ENCODE data around the gene OGFOD2.

The OGFOD2 gene

GRCh38 chr12:122963941-122964265 lies 11.1 kb upstream of the OGFOD2 start:
- ATAC-seq: no peak
- H3K27me3 Mint-ChIP-seq: no peaks in the 10 kb centered on the region
- H3K4me3 Mint-ChIP-seq: no peak overlapping the region
- no peak for DNase-seq
- no peaks in the 10 kb centered on the region for H3K36me3 Mint-ChIP-seq (ENCODE audit: low read depth)
- H3K9me3 Mint-ChIP-seq: no peaks in the 10 kb centered on the region
- no peak overlapping the region for H3K27ac Mint-ChIP-seq
- peaks cover 4% of the 10 kb centered on the region for H3K4me1 Mint-ChIP-seq

DNA sequence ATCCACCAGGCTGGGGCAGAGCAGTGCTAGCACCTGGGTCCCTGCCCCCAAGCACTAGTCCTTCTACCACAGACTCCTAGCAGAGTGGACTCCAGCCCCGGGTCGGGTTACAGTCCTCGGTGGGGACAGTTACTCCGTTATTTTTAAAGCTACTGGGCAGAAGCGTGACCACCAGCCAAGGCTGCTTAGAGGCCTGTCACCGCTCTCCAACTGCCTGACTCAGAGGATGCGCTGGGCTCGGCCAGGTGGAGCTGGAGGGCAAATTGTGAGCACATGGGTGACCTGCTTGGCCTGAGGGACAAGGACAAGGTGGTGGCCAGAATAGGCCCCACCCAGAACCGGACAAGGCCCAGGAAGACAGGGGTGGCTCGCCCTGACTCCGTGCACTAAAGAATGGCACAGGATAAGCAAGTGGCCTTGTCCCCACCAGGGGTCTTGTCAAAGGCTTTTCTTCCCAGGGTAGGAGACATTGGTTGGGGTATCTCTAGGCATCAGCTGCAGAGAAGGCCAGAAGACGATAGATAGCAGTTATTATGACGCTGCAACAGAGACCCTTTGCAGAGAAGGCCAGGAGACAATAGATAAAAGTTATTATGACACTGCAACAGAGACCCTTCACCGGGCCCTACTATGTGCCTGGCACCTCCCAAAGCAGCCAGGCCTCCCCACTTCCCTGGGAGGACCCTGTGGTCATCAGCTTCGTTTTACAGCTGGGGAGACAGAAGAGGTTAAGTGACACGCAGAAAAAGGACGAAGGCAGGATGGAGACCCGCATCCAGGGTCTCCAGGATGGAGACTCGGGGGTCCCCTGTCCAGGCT lies 10.4 kb upstream of the OGFOD2 start:
- H3K36me3 Mint-ChIP-seq (ENCODE audit: low read depth): no peaks in the 10 kb centered on the region
- peaks cover 4% of the 10 kb centered on the region for H3K4me1 Mint-ChIP-seq
- DNase-seq (no peak), ATAC-seq (no peak)
- H3K27me3 Mint-ChIP-seq: no peaks in the 10 kb centered on the region
- peak overlapping the region; percentile 60 for H3K4me3 Mint-ChIP-seq
- no peaks in the 10 kb centered on the region for H3K9me3 Mint-ChIP-seq
- H3K27ac Mint-ChIP-seq: no peak overlapping the region

GRCh38 chr12:122965321-122965751 lies 9.7 kb upstream of the OGFOD2 start:
- no peaks in the 10 kb centered on the region for H3K9me3 Mint-ChIP-seq
- no peak overlapping the region for H3K27ac Mint-ChIP-seq
- no peaks in the 10 kb centered on the region for H3K36me3 Mint-ChIP-seq (ENCODE audit: low read depth)
- H3K4me3 Mint-ChIP-seq: peak overlapping the region; percentile 26
- no peaks in the 10 kb centered on the region for H3K27me3 Mint-ChIP-seq
- peaks cover 4% of the 10 kb centered on the region for H3K4me1 Mint-ChIP-seq
- ATAC-seq (no peak), DNase-seq (no peak)

- H3K36me3 Mint-ChIP-seq (ENCODE audit: low read depth): no peaks in the 10 kb centered on the region
- DNase-seq (peak; percentile 94), ATAC-seq (peak; percentile 96)
- no peak within 1 kb of the TSS for H3K27ac Mint-ChIP-seq
- H3K4me3 Mint-ChIP-seq: peak within 1 kb of the TSS; percentile 54
- H3K4me1 Mint-ChIP-seq: peaks cover 4% of the 10 kb centered on the region
- no peaks in the 10 kb centered on the region for H3K27me3 Mint-ChIP-seq
- H3K9me3 Mint-ChIP-seq: no peaks in the 10 kb centered on the region
These were observed 8.9 kb upstream of the OGFOD2 start, which contains the start of gene ABCB9 for GRCh38 chr12:122965851-122966742. ABCB9 (minus strand) TSS chr12:122966463; CDS start chr12:122960235, 6,228 bp downstream.

GRCh38 chr12:122966743-122967550 lies 8.1 kb upstream of the OGFOD2 start:
- no peak overlapping the region for H3K27ac Mint-ChIP-seq

DNA sequence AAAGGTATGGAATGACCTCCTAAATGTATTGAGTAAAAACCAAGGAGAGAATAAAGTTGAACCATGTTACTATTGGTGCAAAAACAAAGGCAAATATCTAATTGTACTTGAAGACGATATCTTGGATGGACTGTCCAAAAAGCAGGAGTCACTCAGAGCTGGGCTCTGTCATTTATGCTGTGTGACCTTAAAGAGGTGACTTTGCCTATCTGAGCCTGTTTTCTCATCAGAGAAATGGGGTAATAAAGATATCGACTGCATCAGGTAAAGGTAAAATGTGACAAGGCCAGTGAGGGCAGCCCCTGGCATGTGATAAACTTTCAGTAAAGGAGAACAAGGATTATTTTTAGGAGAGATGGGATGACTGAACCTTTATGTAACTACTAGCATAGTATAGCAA lies 6.9 kb upstream of the OGFOD2 start:
- DNase-seq (no peak), ATAC-seq (no peak)
- no peak overlapping the region for H3K27ac Mint-ChIP-seq
- no peaks in the 10 kb centered on the region for H3K9me3 Mint-ChIP-seq
- H3K36me3 Mint-ChIP-seq (ENCODE audit: low read depth): no peaks in the 10 kb centered on the region
- peaks cover 5% of the 10 kb centered on the region for H3K4me1 Mint-ChIP-seq
- H3K4me3 Mint-ChIP-seq: no peak overlapping the region
- H3K27me3 Mint-ChIP-seq: no peaks in the 10 kb centered on the region

More at GRCh38 chr12:122966743-122967550, 8.1 kb upstream of the OGFOD2 start:
- DNase-seq (no peak), ATAC-seq (no peak)
- no peaks in the 10 kb centered on the region for H3K9me3 Mint-ChIP-seq
- peaks cover 4% of the 10 kb centered on the region for H3K4me1 Mint-ChIP-seq
- no peaks in the 10 kb centered on the region for H3K27me3 Mint-ChIP-seq
- no peaks in the 10 kb centered on the region for H3K36me3 Mint-ChIP-seq (ENCODE audit: low read depth)
- H3K4me3 Mint-ChIP-seq: no peak overlapping the region

- no peak overlapping the region for H3K4me3 Mint-ChIP-seq
- no peaks in the 10 kb centered on the region for H3K9me3 Mint-ChIP-seq
- DNase-seq (no peak), ATAC-seq (no peak)
- peaks cover 14% of the 10 kb centered on the region for H3K4me1 Mint-ChIP-seq
- no peak overlapping the region for H3K27ac Mint-ChIP-seq
- peaks cover 2% of the 10 kb centered on the region for H3K27me3 Mint-ChIP-seq
- H3K36me3 Mint-ChIP-seq (ENCODE audit: low read depth): peaks cover 2% of the 10 kb centered on the region
These were observed 5.4 kb upstream of the OGFOD2 start for GRCh38 chr12:122969676-122970075.

DNA sequence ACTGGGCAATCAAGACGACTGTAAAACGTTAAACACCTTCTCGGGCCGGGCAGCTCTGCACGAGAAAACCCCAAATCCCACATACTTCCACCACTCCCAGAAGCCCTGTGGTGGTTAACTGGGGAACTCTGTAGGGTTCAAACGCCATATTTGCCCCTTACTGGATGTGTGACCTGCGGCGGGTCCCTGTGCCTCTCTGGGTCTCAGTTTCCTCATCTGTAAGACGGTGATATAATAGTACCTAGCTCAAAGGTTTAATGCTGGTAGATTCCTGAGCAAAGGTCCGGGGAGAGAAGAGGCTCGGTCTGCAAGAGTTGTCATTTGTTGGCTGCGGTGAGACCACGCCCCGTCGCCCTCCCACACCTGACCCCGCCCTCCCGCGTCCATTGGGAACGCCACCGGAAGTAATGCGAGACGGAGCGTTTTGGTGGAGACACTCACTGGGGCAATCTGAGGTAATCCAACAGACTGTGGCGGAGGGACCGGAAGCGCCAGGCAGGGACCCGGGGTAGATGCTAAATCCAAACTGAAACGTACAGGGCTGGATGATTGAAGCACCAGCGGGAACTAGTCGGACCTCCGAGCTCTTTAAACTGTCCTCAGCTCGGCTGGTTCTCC lies 661 bp upstream of the OGFOD2 start:
- peaks cover 2% of the 10 kb centered on the region for H3K27me3 Mint-ChIP-seq
- peak; percentile 99 for DNase-seq
- H3K4me3 Mint-ChIP-seq: peak overlapping the region; percentile 95
- H3K36me3 Mint-ChIP-seq (ENCODE audit: low read depth): peaks cover 2% of the 10 kb centered on the region
- peaks cover 33% of the 10 kb centered on the region for H3K4me1 Mint-ChIP-seq
- H3K9me3 Mint-ChIP-seq: no peaks in the 10 kb centered on the region
- peak overlapping the region; percentile 99 for H3K27ac Mint-ChIP-seq
- peak; percentile 90 for ATAC-seq

DNA sequence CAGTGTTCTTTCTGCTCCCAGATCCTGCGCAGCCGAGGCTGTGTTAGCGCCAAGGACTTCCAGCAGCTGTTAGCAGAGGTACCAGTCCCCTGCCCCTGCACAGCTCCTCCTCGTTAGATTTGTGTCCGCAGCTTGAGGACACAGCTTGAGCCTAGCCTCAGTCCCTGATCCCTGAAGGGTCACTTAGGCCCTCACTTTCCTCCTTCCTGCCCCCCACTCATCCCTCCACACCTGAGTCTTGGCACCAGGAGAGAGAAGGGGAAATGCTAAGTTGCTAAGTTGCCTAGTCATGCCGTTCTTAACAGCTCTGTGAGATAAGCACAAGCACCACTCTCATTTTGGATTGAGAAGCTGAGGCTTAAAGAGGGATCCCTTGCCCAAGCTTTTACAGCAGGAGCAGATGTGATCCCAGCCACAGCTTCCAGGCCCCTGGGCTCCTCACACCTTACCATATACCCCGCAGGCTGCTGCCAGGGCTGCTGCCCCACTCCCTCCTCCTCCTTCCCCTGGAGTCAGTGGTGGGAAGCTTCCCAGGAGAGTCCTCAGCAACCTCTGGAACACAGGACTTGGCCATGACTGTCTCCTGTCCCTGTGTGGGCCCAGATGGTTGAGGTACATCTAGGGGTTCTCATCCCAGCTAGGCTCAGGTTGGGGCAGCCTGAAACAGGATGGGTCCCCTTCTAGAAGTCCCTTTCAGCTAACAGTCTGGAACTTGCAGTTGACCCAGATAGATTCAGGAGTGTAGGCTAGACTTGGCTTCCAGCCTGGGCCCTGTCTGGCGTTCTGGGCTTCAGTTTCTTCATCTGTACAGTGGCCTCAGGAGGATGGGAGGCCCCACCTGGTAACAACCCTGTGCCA lies 975 bp downstream of the OGFOD2 start:
- DNase-seq (no peak), ATAC-seq (no peak)
- Mint-ChIP-seq H3K27ac (peak overlapping the region; percentile 99), H3K27me3 (peaks cover 2% of the 10 kb centered on the region), H3K36me3 (ENCODE audit: low read depth) (peaks cover 4% of the 10 kb centered on the region), H3K4me3 (peak overlapping the region; percentile 95), H3K4me1 (peaks cover 41% of the 10 kb centered on the region), H3K9me3 (no peaks in the 10 kb centered on the region)

DNA sequence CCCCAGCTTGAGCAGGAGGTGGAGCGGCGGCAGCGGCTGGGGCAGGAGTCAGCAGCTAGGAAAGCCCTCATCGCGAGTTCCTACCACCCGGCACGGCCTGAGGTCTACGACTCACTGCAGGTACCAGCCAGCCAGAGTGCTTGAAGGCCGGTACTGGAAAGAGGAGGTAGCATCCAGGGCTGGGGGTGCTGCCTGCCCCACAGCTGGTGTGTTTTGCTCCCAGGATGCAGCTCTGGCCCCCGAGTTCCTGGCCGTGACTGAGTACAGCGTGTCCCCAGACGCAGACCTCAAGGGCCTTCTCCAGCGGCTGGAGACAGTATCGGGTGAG lies 1.6 kb downstream of the OGFOD2 start:
- Mint-ChIP-seq H3K36me3 (ENCODE audit: low read depth) (peaks cover 4% of the 10 kb centered on the region), H3K9me3 (no peaks in the 10 kb centered on the region), H3K27me3 (peaks cover 2% of the 10 kb centered on the region), H3K4me3 (peak overlapping the region; percentile 95), H3K27ac (peak overlapping the region; percentile 99), H3K4me1 (peaks cover 43% of the 10 kb centered on the region)
- DNase-seq (no peak), ATAC-seq (no peak)

GRCh38 chr12:122977153-122977552 lies 2.1 kb downstream of the OGFOD2 start:
- Mint-ChIP-seq H3K4me3 (peak overlapping the region; percentile 26), H3K9me3 (no peaks in the 10 kb centered on the region), H3K27ac (no peak overlapping the region), H3K4me1 (peaks cover 48% of the 10 kb centered on the region), H3K36me3 (ENCODE audit: low read depth) (peaks cover 4% of the 10 kb centered on the region), H3K27me3 (peaks cover 2% of the 10 kb centered on the region)
- no peak for DNase-seq
- ATAC-seq: no peak

DNA sequence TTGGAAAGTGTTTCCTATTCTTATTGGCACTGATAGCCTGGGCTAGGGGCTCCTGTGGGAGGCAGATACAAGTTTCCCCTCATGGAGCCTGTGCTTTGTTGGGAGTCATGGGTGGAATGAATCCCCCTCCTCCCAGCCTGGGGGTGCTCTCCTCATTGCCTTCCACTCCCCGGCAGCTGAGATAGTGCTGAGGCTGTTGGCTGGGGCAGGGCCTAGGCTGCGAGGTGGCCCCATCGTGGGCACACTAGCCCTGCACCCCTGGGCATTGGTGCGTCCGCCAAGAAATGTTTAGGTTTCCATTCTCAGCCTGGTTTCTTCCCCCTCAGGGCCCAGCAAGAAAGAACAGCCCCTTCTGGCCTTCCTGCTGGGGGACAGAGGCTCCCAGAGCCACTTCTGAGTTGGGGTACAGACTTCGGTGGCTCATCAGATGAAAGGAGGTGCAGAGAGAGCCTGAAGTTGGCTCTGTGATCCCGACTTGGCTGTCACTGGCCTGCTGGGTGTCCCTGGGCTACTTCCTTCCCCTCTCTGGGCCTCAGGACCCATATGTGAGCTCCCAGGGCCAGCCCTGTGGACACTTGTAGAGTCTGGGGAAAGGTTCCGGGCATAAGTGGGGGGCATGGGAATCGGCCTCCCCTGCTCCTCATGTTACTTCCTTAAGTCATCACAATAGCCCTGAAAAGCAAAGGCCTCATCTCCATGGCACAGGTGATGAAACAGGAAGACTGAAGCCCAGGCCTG lies 2.8 kb downstream of the OGFOD2 start:
- Mint-ChIP-seq H3K27me3 (peaks cover 2% of the 10 kb centered on the region), H3K9me3 (no peaks in the 10 kb centered on the region), H3K4me3 (no peak overlapping the region), H3K4me1 (peaks cover 54% of the 10 kb centered on the region), H3K36me3 (ENCODE audit: low read depth) (peaks cover 4% of the 10 kb centered on the region), H3K27ac (peak overlapping the region; percentile 22)
- no peak for DNase-seq
- no peak for ATAC-seq

- ATAC-seq (no peak), DNase-seq (no peak)
- Mint-ChIP-seq H3K4me3 (no peak overlapping the region), H3K4me1 (peaks cover 59% of the 10 kb centered on the region), H3K27ac (peak overlapping the region; percentile 22), H3K36me3 (ENCODE audit: low read depth) (peaks cover 4% of the 10 kb centered on the region), H3K27me3 (peaks cover 2% of the 10 kb centered on the region), H3K9me3 (no peaks in the 10 kb centered on the region)
These were observed 3.5 kb downstream of the OGFOD2 start for GRCh38 chr12:122978507-122978955.
